H9 (cell line): ENCODE measurements around the gene SYDE2. TPM values are rescaled to one million over a fixed set of nuclear protein-coding genes. Genes with fewer than 3 reads are reported as not detected.

Experiments used
- DNase-seq: peaks from one replicate; pipeline ENCODE4 v3.0.0-alpha.2; 2017
- H2AFZ ChIP-seq: one replicate; pipeline ENCODE4 v1.6.1; 2013; ENCODE audit warnings: mild to moderate bottlenecking, low read length, control low read depth, moderate library complexity
- H2AK5ac ChIP-seq: 2 replicates; pipeline ENCODE4 v1.6.1; 2013; ENCODE audit warnings: low read length, control low read depth, mixed read lengths; ENCODE audit not compliant: insufficient read length
- H2BK120ac ChIP-seq: one replicate; pipeline ENCODE4 v1.6.1; 2013; ENCODE audit warnings: low read depth, mild to moderate bottlenecking, low read length, control low read depth, inconsistent platforms; ENCODE audit not compliant: poor library complexity, severe bottlenecking
- H2BK12ac ChIP-seq: 2 replicates; pipeline ENCODE4 v1.6.1; 2013; ENCODE audit warnings: low read length, control low read depth, mixed read lengths, low read depth; ENCODE audit not compliant: insufficient read length
- H2BK15ac ChIP-seq: 2 replicates; pipeline ENCODE4 v1.6.1; 2013; ENCODE audit warnings: low read depth, low read length, control low read depth
- H2BK20ac ChIP-seq: one replicate; pipeline ENCODE4 v1.6.1; 2013; ENCODE audit warnings: low read depth, mild to moderate bottlenecking, low read length, control low read depth, inconsistent platforms; ENCODE audit not compliant: poor library complexity, severe bottlenecking
- H2BK5ac ChIP-seq: 2 replicates; pipeline ENCODE4 v1.6.1; 2013; ENCODE audit warnings: low read length, control low read depth, mixed read lengths; ENCODE audit not compliant: insufficient read length
- H3K14ac ChIP-seq: 2 replicates; pipeline ENCODE4 v1.6.1; 2013; ENCODE audit warnings: low read length, control low read depth; ENCODE audit not compliant: insufficient read depth
- H3K18ac ChIP-seq: 2 replicates; pipeline ENCODE4 v1.6.1; 2013; ENCODE audit warnings: low read depth, mild to moderate bottlenecking, mixed read lengths, low read length, control low read depth; ENCODE audit not compliant: insufficient read length
- H3K23ac ChIP-seq: 2 replicates; pipeline ENCODE4 v1.6.1; 2013; ENCODE audit warnings: low read length, control low read depth, mixed read lengths, low read depth; ENCODE audit not compliant: insufficient read length
- H3K23me2 ChIP-seq: 2 replicates; pipeline ENCODE4 v1.6.1; 2013; ENCODE audit warnings: low read depth, mild to moderate bottlenecking, mixed read lengths, low read length, control low read depth; ENCODE audit not compliant: insufficient read length, poor library complexity, severe bottlenecking
- H3K27ac ChIP-seq: 2 replicates; pipeline ENCODE4 v1.5.1; 2013; ENCODE audit warnings: low read length, control low read depth, mixed read lengths, low read depth; ENCODE audit not compliant: insufficient read length
- H3K27me3 ChIP-seq: 2 replicates; pipeline ENCODE4 v1.6.1; 2013; ENCODE audit warnings: low read length, control low read depth, inconsistent platforms; ENCODE audit not compliant: insufficient read depth
- H3K4ac ChIP-seq: 2 replicates; pipeline ENCODE4 v1.6.1; 2013; ENCODE audit warnings: low read depth, mild to moderate bottlenecking, control low read depth, inconsistent platforms, low read length, moderate library complexity
- H3K4me1 ChIP-seq: 2 replicates; pipeline ENCODE4 v1.6.1; 2013; ENCODE audit warnings: low read length, control low read depth, inconsistent platforms; ENCODE audit not compliant: insufficient read depth
- H3K4me2 ChIP-seq: 2 replicates; pipeline ENCODE4 v1.6.1; 2013; ENCODE audit warnings: low read length, control low read depth, mixed read lengths; ENCODE audit not compliant: insufficient read length, insufficient read depth
- H3K56ac ChIP-seq: 2 replicates; pipeline ENCODE4 v1.6.1; 2013; ENCODE audit warnings: low read depth, mild to moderate bottlenecking, mixed read lengths, low read length, control low read depth; ENCODE audit not compliant: insufficient read length
- H3K79me1 ChIP-seq: 2 replicates; pipeline ENCODE4 v1.6.1; 2013; ENCODE audit warnings: low read depth, mild to moderate bottlenecking, moderate library complexity, low read length, control low read depth, inconsistent platforms; ENCODE audit not compliant: insufficient read depth, poor library complexity, severe bottlenecking
- H3K79me2 ChIP-seq: 2 replicates; pipeline ENCODE4 v1.6.1; 2013; ENCODE audit warnings: low read length, control low read depth, inconsistent platforms; ENCODE audit not compliant: insufficient read depth
- H3K9ac ChIP-seq: 2 replicates; pipeline ENCODE4 v1.6.1; 2013; ENCODE audit warnings: low read length, control low read depth, mixed read lengths; ENCODE audit not compliant: insufficient read length; ENCODE audit errors: extremely low read depth
- H3K9me3 ChIP-seq: one replicate; pipeline ENCODE4 v1.6.1; 2013; ENCODE audit warnings: low read depth, low read length, inconsistent platforms; ENCODE audit not compliant: control insufficient read depth
- H3T11ph ChIP-seq: one replicate; pipeline ENCODE4 v1.6.1; 2013; ENCODE audit warnings: mild to moderate bottlenecking, low read length, control low read depth, inconsistent platforms
- H4K20me1 ChIP-seq: one replicate; pipeline ENCODE4 v1.6.1; 2013; ENCODE audit not compliant: control insufficient read depth, insufficient read length, insufficient read depth
- H4K5ac ChIP-seq: 2 replicates; pipeline ENCODE4 v1.6.1; 2013; ENCODE audit warnings: low read depth, mild to moderate bottlenecking, mixed read lengths, low read length, control low read depth; ENCODE audit not compliant: insufficient read length
- H4K8ac ChIP-seq: replicated peaks from 2 replicates; pipeline ENCODE4 v1.6.1; 2013; ENCODE audit warnings: low read length, control low read depth, mixed read lengths, low read depth; ENCODE audit not compliant: insufficient read length
- H4K91ac ChIP-seq: 2 replicates; pipeline ENCODE4 v1.6.1; 2013; ENCODE audit warnings: low read depth, mild to moderate bottlenecking, moderate library complexity, mixed read lengths, low read length, control low read depth; ENCODE audit not compliant: insufficient read length
- H3K27ac Mint-ChIP-seq, 3 experiments: 2 replicates in 2 of 3; 3 replicates in 1 of 3; pipeline ENCODE4 v1.8.0; 2020 to 2021; ENCODE audit warnings: mixed read lengths in 3 of 3, mild to moderate bottlenecking in 1 of 3, moderate library complexity in 1 of 3
- H3K27me3 Mint-ChIP-seq: 2 replicates; pipeline ENCODE4 v1.8.0; 2021; ENCODE audit warnings: low read depth, mild to moderate bottlenecking, moderate library complexity, mixed read lengths
- H3K36me3 Mint-ChIP-seq, 3 experiments: 2 replicates in 2 of 3; 3 replicates in 1 of 3; pipeline ENCODE4 v1.8.0; 2020 to 2021; ENCODE audit warnings: low read depth in 3 of 3, mixed read lengths in 3 of 3; ENCODE audit not compliant: insufficient read depth in 1 of 3
- H3K4me1 Mint-ChIP-seq, 2 experiments: 2 replicates each; pipeline ENCODE4 v1.8.0; 2020; ENCODE audit warnings: mixed read lengths in 2 of 2
- H3K4me3 Mint-ChIP-seq, 2 experiments: 2 replicates in 1 of 2; 3 replicates in 1 of 2; pipeline ENCODE4 v1.8.0; 2020 to 2021; ENCODE audit warnings: mild to moderate bottlenecking in 2 of 2, mixed read lengths in 2 of 2, moderate library complexity in 1 of 2
- H3K9me3 Mint-ChIP-seq, 2 experiments: 2 replicates in 1 of 2; 3 replicates in 1 of 2; pipeline ENCODE4 v1.8.0; 2020; ENCODE audit warnings: mild to moderate bottlenecking in 2 of 2, mixed read lengths in 2 of 2, moderate library complexity in 1 of 2
- WGBS: extraction: QIAGEN DNeasy Blood & Tissue Kit; methylation state at CpG from one replicate; pipeline ENCODE4 v1.1.7; 2013; ENCODE audit warnings: missing lambda C conversion rate, low lambda C conversion rate, mixed read lengths; ENCODE audit not compliant: insufficient read length; ENCODE audit errors: extremely low coverage; 5-methylcytosine and 5-hydroxymethylcytosine counted together
- total RNA-seq: library from RNA; stranded (reverse); gene quantifications from 2 replicates; pipeline ENCODE4 v1.2.1, GENCODE V29; 2021
- TF ChIP-seq, protein P1 (sequence below): fragments of 200-600 bp; sonication (generic); conservative IDR thresholded peaks from 3 replicates; pipeline ENCODE4 v1.8.0; 2021; ENCODE audit warnings: antibody characterized with exemption, mild to moderate bottlenecking

SYDE2 gene
- total RNA-seq, 1 experiment from 2014 or later: 12.4 TPM

- no peak overlapping the region for H2BK20ac ChIP-seq
- H3K4me1 ChIP-seq: no peaks in the 10 kb centered on the region; the same call in 1 of the 2 replicates
- H3K27me3 Mint-ChIP-seq: no peaks in the 10 kb centered on the region; the same call in 1 of the 2 replicates
- no peak overlapping the region for H3T11ph ChIP-seq
- H4K20me1 ChIP-seq: no peaks in the 10 kb centered on the region
- H3K9me3 Mint-ChIP-seq: no peaks in the 10 kb centered on the region
- H3K79me2 ChIP-seq: no peaks in the 10 kb centered on the region
- H3K14ac ChIP-seq: no peak overlapping the region
- no peak for DNase-seq
- no peak overlapping the region for H4K5ac ChIP-seq
- no peaks in the 10 kb centered on the region for H3K23me2 ChIP-seq
- H4K8ac ChIP-seq: no peak overlapping the region
- H3K56ac ChIP-seq: no peak overlapping the region
- no peak overlapping the region for H4K91ac ChIP-seq
- no CpG with 5 or more reads among the region's 2 CpGs for WGBS
- H2AK5ac ChIP-seq: no peak overlapping the region
- peak overlapping the region; percentile 65 for H3K18ac ChIP-seq
- no peaks in the 10 kb centered on the region for H3K27me3 ChIP-seq
- H2BK5ac ChIP-seq: peak overlapping the region; percentile 60
- H3K36me3 Mint-ChIP-seq: no peaks in the 10 kb centered on the region
- H2AFZ ChIP-seq: no peak overlapping the region
- H2BK120ac ChIP-seq: no peak overlapping the region
- no peaks in the 10 kb centered on the region for H3K79me1 ChIP-seq
- H2BK12ac ChIP-seq: no peak overlapping the region
- no peak overlapping the region for H3K23ac ChIP-seq
- H3K9ac ChIP-seq: no peak overlapping the region
- no peak overlapping the region for H3K27ac ChIP-seq
- peak overlapping the region in 1 of 3 experiments; percentile 22; a peak in 1 of 7 replicates for H3K27ac Mint-ChIP-seq
- H3K4me2 ChIP-seq: no peak overlapping the region
- no peak overlapping the region for H2BK15ac ChIP-seq
- H3K9me3 ChIP-seq: no peaks in the 10 kb centered on the region
- peaks cover 18 to 19% of the 10 kb centered on the region in 2 experiments for H3K4me1 Mint-ChIP-seq
- no peak overlapping the region for H3K4ac ChIP-seq
- TF ChIP-seq, protein P1, sequence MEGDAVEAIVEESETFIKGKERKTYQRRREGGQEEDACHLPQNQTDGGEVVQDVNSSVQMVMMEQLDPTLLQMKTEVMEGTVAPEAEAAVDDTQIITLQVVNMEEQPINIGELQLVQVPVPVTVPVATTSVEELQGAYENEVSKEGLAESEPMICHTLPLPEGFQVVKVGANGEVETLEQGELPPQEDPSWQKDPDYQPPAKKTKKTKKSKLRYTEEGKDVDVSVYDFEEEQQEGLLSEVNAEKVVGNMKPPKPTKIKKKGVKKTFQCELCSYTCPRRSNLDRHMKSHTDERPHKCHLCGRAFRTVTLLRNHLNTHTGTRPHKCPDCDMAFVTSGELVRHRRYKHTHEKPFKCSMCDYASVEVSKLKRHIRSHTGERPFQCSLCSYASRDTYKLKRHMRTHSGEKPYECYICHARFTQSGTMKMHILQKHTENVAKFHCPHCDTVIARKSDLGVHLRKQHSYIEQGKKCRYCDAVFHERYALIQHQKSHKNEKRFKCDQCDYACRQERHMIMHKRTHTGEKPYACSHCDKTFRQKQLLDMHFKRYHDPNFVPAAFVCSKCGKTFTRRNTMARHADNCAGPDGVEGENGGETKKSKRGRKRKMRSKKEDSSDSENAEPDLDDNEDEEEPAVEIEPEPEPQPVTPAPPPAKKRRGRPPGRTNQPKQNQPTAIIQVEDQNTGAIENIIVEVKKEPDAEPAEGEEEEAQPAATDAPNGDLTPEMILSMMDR: no peak
- no peak overlapping the region for H3K4me3 Mint-ChIP-seq
Measured at GRCh38 chr1:85208488-85208887, 7.7 kb upstream of the SYDE2 start.
